OCI-LY3 (cell line): ENCODE results near the gene COG5.

Experiments
- H2AFZ ChIP-seq: fragments of 200-600, 300-600 bp; shearing (Covaris generic); 2 replicates; pipeline ENCODE4 v1.6.0; 2014; ENCODE audit warnings: antibody characterized with exemption, low read depth, low read length
- H3K27ac ChIP-seq: fragments of 200-600, 300-600 bp; sonication (generic); 2 replicates; pipeline ENCODE4 v1.5.1; 2014; ENCODE audit warnings: mild to moderate bottlenecking, low read length, moderate library complexity, mixed read lengths
- H3K27me3 ChIP-seq: fragments of 200-600, 300-600 bp; sonication (generic); 2 replicates; pipeline ENCODE4 v1.6.1; 2014; ENCODE audit warnings: low read depth, low read length, mixed read lengths
- H3K36me3 ChIP-seq: fragments of 200-600, 300-600 bp; sonication (generic); replicated peaks from 2 replicates; pipeline ENCODE3; 2014; ENCODE audit warnings: low read depth, low read length, mixed read lengths
- H3K4me1 ChIP-seq: fragments of 300-600, 200-600 bp; sonication (generic); 2 replicates; pipeline ENCODE4 v1.6.1; 2014; ENCODE audit warnings: low read length, mixed read lengths
- H3K4me2 ChIP-seq: fragments of 200-600, 300-600 bp; sonication (generic); 2 replicates; pipeline ENCODE4 v1.6.1; 2014; ENCODE audit warnings: low read length, mixed read lengths
- H3K4me3 ChIP-seq: fragments of 300-600, 200-600 bp; sonication (generic); 2 replicates; pipeline ENCODE4 v1.5.1; 2014; ENCODE audit warnings: antibody characterized with exemption, mild to moderate bottlenecking, low read length, moderate library complexity
- H3K79me2 ChIP-seq: fragments of 300-600, 200-600 bp; shearing (Covaris generic); 2 replicates; pipeline ENCODE4 v1.6.1; 2014; ENCODE audit warnings: mild to moderate bottlenecking, low read length, mixed read lengths
- H3K9ac ChIP-seq: fragments of 300-600, 200-600 bp; shearing (Covaris generic); 2 replicates; pipeline ENCODE4 v1.6.0; 2014; ENCODE audit warnings: mild to moderate bottlenecking, low read length, moderate library complexity
- H3K9me3 ChIP-seq: fragments of 200-600, 300-600 bp; shearing (Covaris generic); 2 replicates; pipeline ENCODE4 v1.6.1; 2014; ENCODE audit warnings: low read length, mixed read lengths; ENCODE audit not compliant: insufficient read depth
- H4K20me1 ChIP-seq: fragments of 200-600, 300-600 bp; sonication (generic); 2 replicates; pipeline ENCODE4 v1.6.1; 2016; ENCODE audit warnings: low read length, mixed read lengths; ENCODE audit not compliant: insufficient read depth
- EZH2phosphoT487 ChIP-seq: fragments of 200-600 bp; shearing (Covaris generic); IDR thresholded peaks from 2 replicates; pipeline ENCODE4 v1.6.1; 2018; ENCODE audit warnings: antibody characterized with exemption, mixed run types, low read depth
- TF ChIP-seq, protein P1 (sequence below): fragments of 200-600, 300-600 bp; sonication (generic); IDR thresholded peaks from 2 replicates; pipeline ENCODE4 v1.5.1; 2014; ENCODE audit warnings: antibody characterized with exemption, low read length, low read depth

COG5 gene

DNA sequence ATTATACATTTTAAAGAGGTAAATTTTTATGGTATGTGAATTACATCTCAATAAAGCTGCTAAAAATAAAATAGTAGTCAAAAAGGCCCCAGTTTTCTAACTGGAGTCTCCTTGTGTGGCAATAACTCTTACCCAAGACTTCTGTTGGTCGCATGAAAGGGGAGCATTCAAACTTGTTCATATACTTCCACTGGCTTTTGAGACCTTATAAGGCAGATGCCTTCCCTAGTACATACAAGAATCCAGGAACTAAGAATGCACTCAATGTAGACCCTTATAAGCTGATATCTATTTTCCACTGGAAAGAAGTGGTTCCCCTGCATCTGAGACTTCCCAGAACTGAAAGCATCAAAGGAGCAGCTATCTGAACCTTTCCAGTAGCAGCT, 29.3 kb upstream of the COG5 start:
- H3K4me2 ChIP-seq = no peak overlapping the region
- no peaks in the 10 kb centered on the region for H3K27me3 ChIP-seq
- no peaks in the 10 kb centered on the region for H3K4me1 ChIP-seq
- no peaks in the 10 kb centered on the region for H4K20me1 ChIP-seq
- H3K27ac ChIP-seq = no peak overlapping the region
- H3K4me3 ChIP-seq = no peak overlapping the region
- TF ChIP-seq, protein P1, sequence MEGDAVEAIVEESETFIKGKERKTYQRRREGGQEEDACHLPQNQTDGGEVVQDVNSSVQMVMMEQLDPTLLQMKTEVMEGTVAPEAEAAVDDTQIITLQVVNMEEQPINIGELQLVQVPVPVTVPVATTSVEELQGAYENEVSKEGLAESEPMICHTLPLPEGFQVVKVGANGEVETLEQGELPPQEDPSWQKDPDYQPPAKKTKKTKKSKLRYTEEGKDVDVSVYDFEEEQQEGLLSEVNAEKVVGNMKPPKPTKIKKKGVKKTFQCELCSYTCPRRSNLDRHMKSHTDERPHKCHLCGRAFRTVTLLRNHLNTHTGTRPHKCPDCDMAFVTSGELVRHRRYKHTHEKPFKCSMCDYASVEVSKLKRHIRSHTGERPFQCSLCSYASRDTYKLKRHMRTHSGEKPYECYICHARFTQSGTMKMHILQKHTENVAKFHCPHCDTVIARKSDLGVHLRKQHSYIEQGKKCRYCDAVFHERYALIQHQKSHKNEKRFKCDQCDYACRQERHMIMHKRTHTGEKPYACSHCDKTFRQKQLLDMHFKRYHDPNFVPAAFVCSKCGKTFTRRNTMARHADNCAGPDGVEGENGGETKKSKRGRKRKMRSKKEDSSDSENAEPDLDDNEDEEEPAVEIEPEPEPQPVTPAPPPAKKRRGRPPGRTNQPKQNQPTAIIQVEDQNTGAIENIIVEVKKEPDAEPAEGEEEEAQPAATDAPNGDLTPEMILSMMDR = no peak
- TF ChIP-seq EZH2phosphoT487 = no peak
- no peak overlapping the region for H3K9ac ChIP-seq
- no peaks in the 10 kb centered on the region for H3K9me3 ChIP-seq
- no peak overlapping the region for H2AFZ ChIP-seq
- H3K79me2 ChIP-seq = no peaks in the 10 kb centered on the region
- no peaks in the 10 kb centered on the region for H3K36me3 ChIP-seq

DNA sequence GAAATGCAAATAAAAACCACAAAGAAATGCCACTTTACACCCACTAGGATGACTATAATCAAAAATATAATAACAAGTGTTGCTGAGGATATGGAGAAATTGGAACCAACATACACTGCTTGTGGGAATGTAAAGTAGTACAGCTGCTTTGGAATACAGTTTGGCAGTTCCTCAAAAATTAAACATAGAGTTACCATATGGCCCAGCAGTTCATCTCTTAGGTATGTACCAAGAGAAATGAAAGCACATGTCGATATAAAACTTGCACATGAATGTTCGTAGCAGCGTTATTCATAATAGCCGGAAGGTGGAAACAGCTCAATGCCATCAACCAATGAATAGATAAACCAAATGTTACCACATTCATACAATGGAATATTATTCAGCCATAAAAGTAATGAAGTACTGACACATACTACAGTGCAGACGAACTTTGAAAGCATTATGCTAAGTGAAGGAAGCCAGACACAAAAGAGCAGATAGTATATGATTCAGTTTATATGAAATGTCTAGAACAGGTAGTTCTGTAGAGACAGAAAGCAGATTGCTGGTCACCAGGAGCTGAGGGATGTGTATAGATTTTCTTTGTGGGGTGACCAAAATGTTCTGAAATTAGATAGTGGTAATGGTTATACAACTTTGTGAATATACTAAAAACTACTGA, 28.8 kb upstream of the COG5 start:
- H2AFZ ChIP-seq = no peak overlapping the region
- no peaks in the 10 kb centered on the region for H4K20me1 ChIP-seq
- no peaks in the 10 kb centered on the region for H3K36me3 ChIP-seq
- no peak overlapping the region for H3K27ac ChIP-seq
- H3K4me3 ChIP-seq = no peak overlapping the region
- no peak overlapping the region for H3K9ac ChIP-seq
- H3K4me1 ChIP-seq = no peaks in the 10 kb centered on the region
- H3K4me2 ChIP-seq = no peak overlapping the region
- H3K9me3 ChIP-seq = no peaks in the 10 kb centered on the region
- no peaks in the 10 kb centered on the region for H3K27me3 ChIP-seq
- TF ChIP-seq, protein P1 = no peak
- no peak for TF ChIP-seq EZH2phosphoT487
- no peaks in the 10 kb centered on the region for H3K79me2 ChIP-seq

DNA sequence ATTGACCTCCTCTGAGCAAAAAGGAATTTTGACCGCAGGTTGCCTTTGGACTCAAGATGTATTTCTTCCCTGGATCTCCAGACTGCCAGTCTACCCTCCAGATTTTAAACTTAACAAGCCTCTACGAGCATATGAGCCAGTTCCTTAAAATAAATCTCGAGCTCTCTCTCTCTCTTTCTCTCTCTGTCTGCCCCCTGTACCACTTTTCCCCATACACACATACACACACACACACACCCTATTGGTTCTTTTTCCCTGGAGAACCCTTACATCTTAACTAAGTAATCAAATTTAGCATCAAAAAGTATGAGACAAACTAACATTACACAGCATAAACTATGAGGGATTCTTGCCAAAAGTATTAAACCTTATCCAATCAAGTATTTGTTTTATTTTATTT, 27.7 kb upstream of the COG5 start:
- no peak overlapping the region for H3K27ac ChIP-seq
- no peaks in the 10 kb centered on the region for H3K9me3 ChIP-seq
- no peak overlapping the region for H2AFZ ChIP-seq
- no peaks in the 10 kb centered on the region for H3K27me3 ChIP-seq
- H3K4me1 ChIP-seq = no peaks in the 10 kb centered on the region
- H3K79me2 ChIP-seq = no peaks in the 10 kb centered on the region
- no peak overlapping the region for H3K9ac ChIP-seq
- H3K36me3 ChIP-seq = no peaks in the 10 kb centered on the region
- no peak overlapping the region for H3K4me3 ChIP-seq
- no peak overlapping the region for H3K4me2 ChIP-seq
- no peak for TF ChIP-seq EZH2phosphoT487
- no peaks in the 10 kb centered on the region for H4K20me1 ChIP-seq

DNA sequence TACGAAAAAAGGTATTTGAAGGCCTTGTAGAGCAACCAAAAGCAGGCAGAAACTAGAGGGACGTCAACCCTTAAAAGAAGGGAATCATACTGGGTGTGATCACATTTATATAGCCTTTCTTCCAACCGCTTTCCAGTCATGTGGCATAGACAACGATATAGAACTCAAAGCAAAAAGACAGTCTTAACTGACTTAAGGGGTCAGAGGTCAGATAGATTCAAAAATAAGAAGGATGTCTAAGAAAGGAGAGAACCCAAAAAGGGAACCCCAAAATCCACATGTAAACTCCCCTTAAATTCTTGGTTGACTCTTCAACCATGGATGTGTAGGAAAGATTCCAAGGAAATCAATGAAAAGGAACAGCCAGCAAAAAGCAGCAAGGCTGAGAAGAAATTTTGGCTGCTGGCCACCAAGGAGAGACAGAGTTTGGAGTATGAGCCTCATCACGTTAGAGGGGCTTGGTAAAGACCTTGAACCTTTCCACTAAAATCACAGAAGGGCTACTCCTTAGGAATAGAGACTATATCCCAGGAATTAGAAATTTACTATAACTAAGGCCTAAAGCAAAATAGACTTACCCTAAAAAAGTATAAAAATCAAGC, 24.9 kb upstream of the COG5 start:
- Histone ChIP-seq H3K4me2 (no peak overlapping the region), H3K27me3 (no peaks in the 10 kb centered on the region), H3K9ac (no peak overlapping the region), H2AFZ (no peak overlapping the region), H3K4me1 (no peaks in the 10 kb centered on the region), H3K27ac (no peak overlapping the region), H3K4me3 (no peak overlapping the region), H4K20me1 (no peaks in the 10 kb centered on the region), H3K36me3 (no peaks in the 10 kb centered on the region), H3K79me2 (no peaks in the 10 kb centered on the region), H3K9me3 (no peaks in the 10 kb centered on the region)
- no peak for TF ChIP-seq EZH2phosphoT487
- TF ChIP-seq, protein P1 = no peak
